PC-3 (cell line): ENCODE data around the gene HIPK2. TPM values are rescaled to one million over a fixed set of nuclear protein-coding genes. Genes with fewer than 3 reads are reported as not detected.

ENCODE experiments used
- ATAC-seq: fragments of 200-7000 bp; cut with Tn5 transposase; 2 replicates; pipeline ENCODE4 v1.9.1; 2020; ENCODE audit warnings: mild to moderate bottlenecking, moderate library complexity
- BruUV-seq: library from RNA; stranded (reverse); fragments of 400-500 nt; replicated peaks from 2 replicates; lab custom pipeline; 2021; lab: Mats Ljungman, UMichigan
- CTCF ChIA-PET: fragments of 300-600 bp; sonication (Branson Sonifier 250); formaldehyde crosslinking; loops from one replicate; lab custom pipeline; 2022; ENCODE audit warnings: antibody characterized with exemption; lab: Charles Lee
- POLR2A ChIA-PET: fragments of 300-600 bp; sonication (Branson Sonifier 250); formaldehyde crosslinking; loops from one replicate; lab custom pipeline; 2022; ENCODE audit warnings: antibody characterized with exemption; ENCODE audit not compliant: unreplicated experiment; lab: Charles Lee
- DNase-seq: peaks from one replicate; pipeline ENCODE4 v3.0.0-alpha.2; 2015
- H2AFZ ChIP-seq: fragments of 300-600 bp; sonication (generic); 2 replicates; pipeline ENCODE4 v1.6.0; 2016; ENCODE audit warnings: antibody characterized with exemption, low read length
- H3F3A ChIP-seq: fragments of 300-600 bp; sonication (generic); one replicate; pipeline ENCODE4 v1.6.0; 2017; ENCODE audit warnings: antibody characterized with exemption, low read length, control low read depth, mild to moderate bottlenecking; ENCODE audit not compliant: unreplicated experiment
- H3K27ac ChIP-seq: fragments of 300-600 bp; sonication (generic); 2 replicates; pipeline ENCODE4 v1.5.1; 2016; ENCODE audit warnings: mild to moderate bottlenecking, low read length
- H3K27me3 ChIP-seq: fragments of 300-600 bp; sonication (generic); 2 replicates; pipeline ENCODE4 v1.6.1; 2016; ENCODE audit warnings: low read length, mixed read lengths
- H3K36me3 ChIP-seq: fragments of 300-600 bp; sonication (generic); 2 replicates; pipeline ENCODE4 v1.6.1; 2016; ENCODE audit warnings: low read depth, mixed run types, low read length, mixed read lengths
- H3K4me1 ChIP-seq: fragments of 300-600 bp; sonication (generic); 2 replicates; pipeline ENCODE4 v1.5.1; 2016; ENCODE audit warnings: low read length; ENCODE audit not compliant: insufficient read depth
- H3K4me2 ChIP-seq: fragments of 300-600 bp; sonication (generic); 2 replicates; pipeline ENCODE4 v1.6.0; 2016; ENCODE audit warnings: low read length
- H3K4me3 ChIP-seq: fragments of 300-600 bp; sonication (generic); 2 replicates; pipeline ENCODE4 v1.5.1; 2016; ENCODE audit warnings: mild to moderate bottlenecking, low read length, mixed read lengths
- H3K79me2 ChIP-seq: fragments of 300-600 bp; sonication (generic); 2 replicates; pipeline ENCODE4 v1.6.1; 2017; ENCODE audit warnings: low read length, mixed read lengths
- H3K9ac ChIP-seq: fragments of 300-600 bp; sonication (generic); 2 replicates; pipeline ENCODE4 v1.6.0; 2016; ENCODE audit warnings: mild to moderate bottlenecking, low read length
- H3K9me2 ChIP-seq: fragments of 300-600 bp; sonication (generic); replicated peaks from 2 replicates; pipeline ENCODE4 v1.6.1; 2016; ENCODE audit warnings: mixed run types, low read length, mixed read lengths
- H3K9me3 ChIP-seq: fragments of 300-600 bp; sonication (generic); 2 replicates; pipeline ENCODE4 v1.6.1; 2016; ENCODE audit warnings: low read length, mixed read lengths
- H4K20me1 ChIP-seq: fragments of 300-600 bp; sonication (generic); 2 replicates; pipeline ENCODE4 v1.6.1; 2016; ENCODE audit warnings: low read length, mixed read lengths
- EZH2 ChIP-seq: fragments of 300-600 bp; sonication (generic); IDR thresholded peaks from one replicate; pipeline ENCODE4 v1.6.1; 2017; ENCODE audit warnings: antibody characterized with exemption, mild to moderate bottlenecking, low read length; ENCODE audit not compliant: unreplicated experiment
- EZH2phosphoT487 ChIP-seq: fragments of 300-600 bp; sonication (generic); IDR thresholded peaks from 2 replicates; pipeline ENCODE4 v1.6.1; 2018; ENCODE audit warnings: mild to moderate bottlenecking, antibody characterized with exemption, low read length, borderline replicate concordance
- intact Hi-C: fragments of 100-400 bp; cut with micrococcal nuclease; formaldehyde crosslinking; loops from 2 replicates; pipeline ENCODE4 v1.9.0; 2023
- total RNA-seq: library from RNA; depleted of rRNA; stranded (reverse); fragments of >200 nt; gene quantifications from 2 replicates; pipeline ENCODE4 v1.2.3, GENCODE V29; 2014
- TF ChIP-seq, protein P1 (sequence below): fragments of 300-600 bp; sonication (generic); conservative IDR thresholded peaks from 2 replicates; pipeline ENCODE4 v1.5.1; 2017; ENCODE audit warnings: antibody characterized with exemption, low read depth, mild to moderate bottlenecking, low read length

HIPK2 gene
- total RNA-seq, 1 experiment from 2014 or later: 38.1 TPM

DNA sequence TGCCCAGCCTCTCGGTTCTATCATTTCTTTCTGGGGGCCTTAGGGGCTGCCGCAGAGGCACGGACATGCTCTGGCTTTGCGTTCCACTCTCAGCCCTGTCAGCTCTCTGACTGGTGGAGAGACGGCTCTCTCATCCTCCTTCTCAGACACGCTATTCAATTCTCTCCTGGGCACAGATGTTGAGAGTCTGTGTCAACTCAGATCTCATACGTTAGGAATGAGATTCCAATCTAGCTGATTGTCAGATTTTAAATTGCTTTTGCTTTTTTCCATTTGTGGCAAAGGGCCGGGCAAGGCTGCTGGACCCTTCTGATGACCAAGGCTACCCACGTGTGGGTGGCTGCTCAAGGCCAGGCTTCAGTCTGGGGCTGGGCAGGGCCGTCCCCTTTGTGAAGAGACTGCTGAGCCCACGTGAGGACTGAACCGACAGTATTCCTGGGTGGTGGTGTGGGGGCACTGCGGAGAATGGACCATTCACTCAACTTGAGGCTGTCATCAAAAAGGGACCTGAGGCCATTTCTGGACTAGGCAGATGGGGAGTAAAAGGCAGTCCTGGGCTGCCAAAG lies 182.8 kb downstream of the HIPK2 start:
- 0 out of 2 replicates have a peak, but pooled peaks cover 7% of the 10 kb centered on the region for H3K4me1 ChIP-seq
- intact Hi-C loops: no loop called here
- ATAC-seq: no peak
- no peak overlapping the region for H3K27ac ChIP-seq
- TF ChIP-seq EZH2 (no peak), EZH2phosphoT487 (no peak)
- TF ChIP-seq, protein P1, sequence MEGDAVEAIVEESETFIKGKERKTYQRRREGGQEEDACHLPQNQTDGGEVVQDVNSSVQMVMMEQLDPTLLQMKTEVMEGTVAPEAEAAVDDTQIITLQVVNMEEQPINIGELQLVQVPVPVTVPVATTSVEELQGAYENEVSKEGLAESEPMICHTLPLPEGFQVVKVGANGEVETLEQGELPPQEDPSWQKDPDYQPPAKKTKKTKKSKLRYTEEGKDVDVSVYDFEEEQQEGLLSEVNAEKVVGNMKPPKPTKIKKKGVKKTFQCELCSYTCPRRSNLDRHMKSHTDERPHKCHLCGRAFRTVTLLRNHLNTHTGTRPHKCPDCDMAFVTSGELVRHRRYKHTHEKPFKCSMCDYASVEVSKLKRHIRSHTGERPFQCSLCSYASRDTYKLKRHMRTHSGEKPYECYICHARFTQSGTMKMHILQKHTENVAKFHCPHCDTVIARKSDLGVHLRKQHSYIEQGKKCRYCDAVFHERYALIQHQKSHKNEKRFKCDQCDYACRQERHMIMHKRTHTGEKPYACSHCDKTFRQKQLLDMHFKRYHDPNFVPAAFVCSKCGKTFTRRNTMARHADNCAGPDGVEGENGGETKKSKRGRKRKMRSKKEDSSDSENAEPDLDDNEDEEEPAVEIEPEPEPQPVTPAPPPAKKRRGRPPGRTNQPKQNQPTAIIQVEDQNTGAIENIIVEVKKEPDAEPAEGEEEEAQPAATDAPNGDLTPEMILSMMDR: no peak
- no peak overlapping the region for H2AFZ ChIP-seq
- H3K79me2 ChIP-seq: no peaks in the 10 kb centered on the region
- no peaks in the 10 kb centered on the region for H4K20me1 ChIP-seq
- H3K9me3 ChIP-seq: no peaks in the 10 kb centered on the region
- H3K36me3 ChIP-seq: peaks cover 88% of the 10 kb centered on the region
- no peak for DNase-seq
- H3K9ac ChIP-seq: no peak overlapping the region
- no peaks in the 10 kb centered on the region for H3K9me2 ChIP-seq
- H3K4me3 ChIP-seq: no peak overlapping the region
- H3K4me2 ChIP-seq: no peak overlapping the region
- CTCF ChIA-PET: no interaction called here
- H3F3A ChIP-seq: no peaks in the 10 kb centered on the region
- H3K27me3 ChIP-seq: no peaks in the 10 kb centered on the region
- no TSS peak for BruUV-seq
- POLR2A ChIA-PET: no interaction called here

DNA sequence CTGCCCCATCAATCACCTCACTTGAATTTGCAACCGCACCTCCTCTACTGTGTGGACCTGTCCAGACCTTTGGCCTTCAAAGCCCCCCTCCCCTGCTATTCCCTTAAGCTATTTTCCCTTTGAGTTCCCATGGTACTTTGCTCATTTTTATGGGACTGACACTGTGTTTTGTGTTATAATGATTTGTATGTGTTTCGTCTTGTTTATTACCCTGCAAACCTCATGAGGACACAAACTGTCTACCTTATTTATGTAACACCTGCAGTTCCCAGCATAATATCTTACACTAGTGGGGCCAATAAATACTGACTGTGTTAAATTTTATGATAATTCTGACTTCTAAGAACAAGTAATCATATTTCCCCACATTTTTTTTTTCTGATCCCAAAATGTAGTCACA lies 183.7 kb downstream of the HIPK2 start:
- POLR2A ChIA-PET: no interaction called here
- BruUV-seq: no TSS peak
- no peak overlapping the region for H3K4me3 ChIP-seq
- no peak for TF ChIP-seq EZH2phosphoT487
- TF ChIP-seq, protein P1: no peak
- TF ChIP-seq EZH2: no peak
- intact Hi-C loops: no loop called here
- no peaks in the 10 kb centered on the region for H3K27me3 ChIP-seq
- no peaks in the 10 kb centered on the region for H4K20me1 ChIP-seq
- no peak for ATAC-seq
- H3K9me3 ChIP-seq: no peaks in the 10 kb centered on the region
- H3K27ac ChIP-seq: no peak overlapping the region
- 0 out of 2 replicates have a peak, but pooled peaks cover 5% of the 10 kb centered on the region for H3K4me1 ChIP-seq
- H3K9me2 ChIP-seq: no peaks in the 10 kb centered on the region
- H3K79me2 ChIP-seq: no peaks in the 10 kb centered on the region
- H3K4me2 ChIP-seq: no peak overlapping the region
- DNase-seq: no peak
- no peak overlapping the region for H2AFZ ChIP-seq
- H3K9ac ChIP-seq: no peak overlapping the region
- peaks cover 89% of the 10 kb centered on the region for H3K36me3 ChIP-seq
- H3F3A ChIP-seq: no peaks in the 10 kb centered on the region
- CTCF ChIA-PET: no interaction called here

GRCh38 chr7:139592801-139593461 lies 184.9 kb downstream of the HIPK2 start:
- Histone ChIP-seq H3K36me3 (peaks cover 88% of the 10 kb centered on the region), H3F3A (no peaks in the 10 kb centered on the region), H4K20me1 (no peaks in the 10 kb centered on the region), H3K27ac (no peak overlapping the region), H3K9ac (no peak overlapping the region), H3K79me2 (no peaks in the 10 kb centered on the region), H3K9me3 (no peaks in the 10 kb centered on the region), H3K4me1 (no peaks in the 10 kb centered on the region), H2AFZ (no peak overlapping the region), H3K27me3 (no peaks in the 10 kb centered on the region), H3K9me2 (no peaks in the 10 kb centered on the region), H3K4me2 (no peak overlapping the region), H3K4me3 (no peak overlapping the region)
- TF ChIP-seq, protein P1: no peak
- TF ChIP-seq EZH2phosphoT487 (no peak), EZH2 (no peak)
- CTCF ChIA-PET: no interaction called here
- BruUV-seq: no TSS peak
- POLR2A ChIA-PET: no interaction called here
- intact Hi-C loops: no loop called here
- DNase-seq: no peak
- ATAC-seq: no peak
